Fibroblast of skin of scalp (primary cell): ENCODE results near the gene OSBPL5. TPM values are rescaled to one million over a fixed set of nuclear protein-coding genes. Genes with fewer than 3 reads are reported as not detected.

Experiments
- DNase-seq: peaks from one replicate; pipeline ENCODE4 v3.0.0-alpha.2; 2013
- polyA plus RNA-seq, 2 experiments: library from polyadenylated mRNA; unstranded; fragments of 120-200 nt; gene quantifications; one replicate each; pipeline ENCODE4 v1.2.1, GENCODE V29; 2013; ENCODE audit not compliant: insufficient read length in 2 of 2

Gene OSBPL5, protein sequence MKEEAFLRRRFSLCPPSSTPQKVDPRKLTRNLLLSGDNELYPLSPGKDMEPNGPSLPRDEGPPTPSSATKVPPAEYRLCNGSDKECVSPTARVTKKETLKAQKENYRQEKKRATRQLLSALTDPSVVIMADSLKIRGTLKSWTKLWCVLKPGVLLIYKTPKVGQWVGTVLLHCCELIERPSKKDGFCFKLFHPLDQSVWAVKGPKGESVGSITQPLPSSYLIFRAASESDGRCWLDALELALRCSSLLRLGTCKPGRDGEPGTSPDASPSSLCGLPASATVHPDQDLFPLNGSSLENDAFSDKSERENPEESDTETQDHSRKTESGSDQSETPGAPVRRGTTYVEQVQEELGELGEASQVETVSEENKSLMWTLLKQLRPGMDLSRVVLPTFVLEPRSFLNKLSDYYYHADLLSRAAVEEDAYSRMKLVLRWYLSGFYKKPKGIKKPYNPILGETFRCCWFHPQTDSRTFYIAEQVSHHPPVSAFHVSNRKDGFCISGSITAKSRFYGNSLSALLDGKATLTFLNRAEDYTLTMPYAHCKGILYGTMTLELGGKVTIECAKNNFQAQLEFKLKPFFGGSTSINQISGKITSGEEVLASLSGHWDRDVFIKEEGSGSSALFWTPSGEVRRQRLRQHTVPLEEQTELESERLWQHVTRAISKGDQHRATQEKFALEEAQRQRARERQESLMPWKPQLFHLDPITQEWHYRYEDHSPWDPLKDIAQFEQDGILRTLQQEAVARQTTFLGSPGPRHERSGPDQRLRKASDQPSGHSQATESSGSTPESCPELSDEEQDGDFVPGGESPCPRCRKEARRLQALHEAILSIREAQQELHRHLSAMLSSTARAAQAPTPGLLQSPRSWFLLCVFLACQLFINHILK
- polyA plus RNA-seq (2013, experiment 1 of 2; ENCODE audit: insufficient read length): 44.8 TPM
- polyA plus RNA-seq (2013, experiment 2 of 2; ENCODE audit: insufficient read length): 38.5 TPM

DNA sequence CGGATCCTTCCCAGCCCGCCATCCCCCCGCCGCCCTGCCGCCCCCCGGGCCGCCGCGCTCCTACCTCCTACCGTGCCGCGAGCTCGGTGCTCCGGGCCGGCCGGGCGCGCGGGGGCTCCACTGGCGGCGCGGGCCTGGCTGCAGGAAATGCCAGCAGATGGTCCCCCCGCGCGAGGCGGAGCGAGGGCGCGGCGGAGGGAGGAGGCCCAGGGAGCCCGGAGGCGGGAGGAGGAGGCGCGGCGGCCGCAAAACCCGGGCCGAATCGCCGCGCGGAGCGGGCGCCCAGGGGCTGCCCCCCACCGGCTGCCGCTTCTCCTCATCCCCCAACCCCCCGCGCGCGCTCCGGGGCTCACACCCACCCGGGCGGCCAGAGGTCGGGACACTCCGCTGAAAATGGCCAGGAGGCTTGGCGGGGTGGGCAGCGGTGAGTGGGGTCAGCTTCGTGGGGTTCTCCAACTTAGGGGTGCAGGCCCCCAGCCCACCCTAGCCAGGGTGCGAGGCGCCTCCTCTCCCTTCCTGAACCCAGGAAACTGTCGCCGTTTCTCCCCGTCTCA, at the start of gene OSBPL5:
Gene OSBPL5 (minus strand): TSS at position 159 of the 554 bp plus-strand sequence. CDS start 36,162 bp downstream, outside the sequence.
- peak; percentile 80 for DNase-seq

DNA sequence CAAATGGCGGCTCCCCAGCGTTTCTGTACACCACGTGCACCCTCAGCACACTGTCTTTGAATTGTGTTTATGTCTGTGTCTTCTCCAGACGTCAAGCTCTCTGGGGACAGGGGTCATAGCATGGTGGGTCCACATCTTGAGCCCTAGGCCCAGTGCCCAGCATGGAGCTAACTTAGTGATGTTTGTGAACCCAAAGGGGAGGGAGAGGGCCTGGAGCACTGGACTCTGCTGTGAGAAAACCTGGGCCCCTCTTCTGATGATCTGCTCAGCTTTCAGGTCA, 49.2 kb upstream of the OSBPL5 start:
- no peak for DNase-seq

DNA sequence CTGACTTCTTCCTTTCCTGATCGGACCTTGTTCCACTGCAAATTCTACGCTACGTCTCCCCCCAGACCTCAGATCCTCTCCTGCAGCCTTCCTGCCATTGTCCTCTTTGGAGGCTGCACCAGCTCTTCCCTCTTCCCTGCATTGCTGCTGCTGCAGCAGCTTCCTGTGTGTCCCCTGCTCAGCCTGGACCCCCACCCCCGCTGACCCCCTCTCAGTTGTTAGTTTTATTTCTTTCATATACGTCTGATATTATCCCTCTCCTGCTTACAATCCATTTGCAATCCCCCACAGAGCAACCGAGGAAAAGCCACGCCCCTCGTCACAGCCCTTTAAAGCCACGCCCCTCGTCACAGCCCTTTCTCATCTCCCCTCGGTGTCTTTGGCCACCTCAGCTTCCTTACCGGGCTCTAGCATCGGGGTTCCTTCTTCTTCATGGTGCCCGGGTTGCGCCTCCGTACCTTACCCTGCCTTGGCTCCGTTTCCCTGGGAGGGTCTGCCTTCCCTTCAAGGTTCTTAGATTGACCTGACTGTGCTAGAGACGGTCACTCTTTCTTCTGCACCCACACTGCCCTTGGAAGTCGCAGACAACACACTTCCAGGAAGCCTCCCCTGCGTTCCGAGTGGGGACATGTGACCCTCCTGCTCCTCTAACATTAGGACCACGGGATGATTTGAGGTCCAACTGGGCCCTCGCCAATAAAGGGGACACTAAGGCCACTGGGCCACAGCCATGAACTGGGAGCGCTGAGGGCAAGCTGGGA, 48.7 kb upstream of the OSBPL5 start:
- no peak for DNase-seq

DNA sequence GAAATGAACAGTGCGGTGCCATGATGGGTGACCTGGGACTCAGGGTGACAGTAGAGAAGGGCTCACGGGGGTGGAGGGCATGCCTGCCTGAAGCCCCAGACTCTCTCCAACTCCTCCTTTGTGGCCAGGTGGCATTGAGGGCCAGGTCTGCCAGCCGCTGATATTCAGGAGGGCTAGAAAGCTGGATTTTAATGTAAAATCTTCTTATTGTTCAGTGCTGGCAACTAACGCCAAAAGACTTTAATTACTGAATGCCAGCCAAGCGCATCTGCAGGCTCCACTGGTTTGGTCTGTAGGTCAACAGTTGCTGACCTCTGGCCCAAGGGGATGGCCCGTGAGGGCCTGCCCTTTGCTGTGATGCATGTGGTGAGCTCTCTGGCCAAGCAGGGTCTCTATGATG, 43.2 kb upstream of the OSBPL5 start:
- DNase-seq: no peak

DNA sequence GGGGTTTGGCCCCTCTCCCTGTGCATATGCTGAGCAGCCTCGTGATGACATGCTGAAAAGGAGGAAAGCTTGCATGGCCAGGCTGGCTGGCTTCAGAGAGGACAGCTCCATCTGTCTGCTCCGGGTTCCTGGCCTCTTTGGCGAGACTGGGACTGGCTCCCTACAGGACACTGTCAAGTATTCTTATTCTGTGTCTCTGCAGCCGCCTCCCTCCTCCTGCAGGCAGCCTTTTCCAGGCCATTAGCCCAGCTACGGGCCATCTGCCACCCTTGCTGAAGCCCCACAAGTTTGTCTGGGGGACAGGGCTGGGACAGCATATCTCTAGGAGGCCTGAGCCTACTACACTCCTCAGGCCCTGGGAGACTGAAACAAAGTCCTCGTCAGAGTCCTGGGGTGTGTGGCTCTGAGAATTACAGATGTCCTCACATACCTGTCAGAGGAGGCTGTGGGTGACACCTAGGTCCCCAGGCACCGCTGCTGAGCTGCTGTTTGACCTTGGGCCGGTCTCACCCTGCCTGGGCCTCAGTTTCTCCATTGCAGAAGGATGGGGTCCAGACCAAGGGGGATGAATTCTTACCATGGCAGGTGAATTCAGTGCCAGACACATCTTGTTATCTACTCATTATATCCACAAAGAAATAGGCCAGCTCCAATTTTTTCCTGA, 42.5 kb upstream of the OSBPL5 start:
- no peak for DNase-seq

DNA sequence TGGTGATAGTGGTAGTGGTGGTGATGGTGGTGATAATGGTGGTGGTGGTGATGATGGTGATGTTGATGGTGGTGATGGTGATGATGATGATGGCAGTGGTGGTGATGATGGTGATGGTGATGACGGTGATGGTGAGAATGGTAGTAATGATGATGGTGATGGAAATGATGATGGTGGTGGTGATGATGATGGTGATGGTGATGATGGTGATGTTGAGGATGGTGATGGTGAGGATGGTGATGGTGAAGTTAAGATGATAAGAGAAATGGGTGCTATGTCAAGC, 41.8 kb upstream of the OSBPL5 start:
- no peak for DNase-seq

DNA sequence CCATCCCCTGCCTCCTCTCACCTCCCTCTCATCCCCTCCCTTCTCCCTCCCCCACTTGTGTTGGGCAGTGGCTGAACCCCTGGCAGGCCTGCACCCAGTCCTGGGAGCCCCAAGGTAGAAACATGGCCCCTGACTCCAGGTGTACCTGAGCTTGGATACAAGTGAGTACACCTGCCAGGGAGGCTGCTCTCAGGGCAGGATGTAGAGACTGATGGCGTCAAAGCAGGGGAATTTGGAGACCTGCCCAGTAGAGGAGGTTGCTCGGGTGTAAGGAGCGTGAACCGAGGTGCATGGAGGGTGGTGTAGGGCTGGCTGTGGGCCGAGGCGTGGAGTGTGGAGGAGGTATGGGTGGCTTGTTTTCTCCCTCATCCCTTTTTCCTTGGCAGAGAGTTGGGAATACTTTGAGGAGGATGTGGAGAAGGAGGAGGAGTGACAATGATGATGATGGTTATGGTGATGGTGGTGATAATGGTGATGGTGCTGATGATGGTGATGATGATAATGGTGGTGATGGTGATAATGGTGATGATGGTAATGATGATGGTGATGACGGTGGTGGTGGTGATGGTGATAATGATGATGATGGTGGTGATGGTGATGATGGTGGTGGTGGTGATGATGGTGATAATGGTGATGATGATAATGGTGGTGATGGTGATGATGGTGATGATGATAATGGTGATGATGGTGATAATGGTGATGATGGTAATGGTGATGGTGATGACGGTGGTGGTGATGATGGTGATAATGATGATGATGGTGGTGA, 41.2 kb upstream of the OSBPL5 start:
- DNase-seq: no peak

DNA sequence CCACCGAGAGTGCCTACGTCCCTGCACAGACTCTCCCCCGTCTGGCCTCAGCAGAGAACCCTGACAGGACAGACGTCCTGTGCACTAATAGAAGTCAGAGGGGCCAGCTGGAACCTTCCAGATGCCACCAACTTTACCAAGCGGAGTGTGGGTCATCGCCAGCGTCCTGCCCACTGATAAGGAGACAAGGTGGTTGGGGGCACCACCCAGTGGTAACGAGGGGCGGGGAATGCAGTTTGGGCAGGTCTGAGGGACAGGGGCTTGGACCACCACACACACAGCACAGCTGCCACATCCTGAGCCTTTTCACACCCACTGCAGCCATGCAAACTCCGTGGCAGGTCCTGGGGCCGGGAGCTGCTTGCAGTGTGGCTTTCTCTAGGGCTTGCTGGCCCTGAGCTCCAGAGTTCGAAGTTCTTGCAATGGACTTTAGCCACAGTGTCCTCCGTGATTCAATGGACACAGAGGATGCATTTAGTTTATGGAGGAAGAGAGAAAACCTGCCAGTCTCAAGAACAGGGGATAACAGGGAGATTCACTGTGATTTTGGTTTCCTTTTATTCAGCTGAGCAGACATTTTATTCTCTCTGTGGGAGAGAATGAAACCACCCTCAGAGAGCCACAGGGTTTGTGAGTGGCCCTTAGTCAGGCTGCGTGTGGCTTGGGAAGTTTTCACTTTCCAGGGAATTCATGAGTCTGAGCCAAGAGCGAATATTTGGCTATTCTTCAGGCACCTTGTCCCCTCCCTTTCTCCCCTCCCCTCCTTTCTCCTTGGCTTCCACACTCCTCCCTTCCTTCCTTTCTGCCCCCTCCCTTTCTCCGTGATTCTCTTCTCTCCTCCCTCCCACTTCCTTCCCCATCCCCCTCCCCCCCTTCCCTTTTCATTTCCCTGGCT, 40.4 kb upstream of the OSBPL5 start:
- DNase-seq: peak; percentile 25

DNA sequence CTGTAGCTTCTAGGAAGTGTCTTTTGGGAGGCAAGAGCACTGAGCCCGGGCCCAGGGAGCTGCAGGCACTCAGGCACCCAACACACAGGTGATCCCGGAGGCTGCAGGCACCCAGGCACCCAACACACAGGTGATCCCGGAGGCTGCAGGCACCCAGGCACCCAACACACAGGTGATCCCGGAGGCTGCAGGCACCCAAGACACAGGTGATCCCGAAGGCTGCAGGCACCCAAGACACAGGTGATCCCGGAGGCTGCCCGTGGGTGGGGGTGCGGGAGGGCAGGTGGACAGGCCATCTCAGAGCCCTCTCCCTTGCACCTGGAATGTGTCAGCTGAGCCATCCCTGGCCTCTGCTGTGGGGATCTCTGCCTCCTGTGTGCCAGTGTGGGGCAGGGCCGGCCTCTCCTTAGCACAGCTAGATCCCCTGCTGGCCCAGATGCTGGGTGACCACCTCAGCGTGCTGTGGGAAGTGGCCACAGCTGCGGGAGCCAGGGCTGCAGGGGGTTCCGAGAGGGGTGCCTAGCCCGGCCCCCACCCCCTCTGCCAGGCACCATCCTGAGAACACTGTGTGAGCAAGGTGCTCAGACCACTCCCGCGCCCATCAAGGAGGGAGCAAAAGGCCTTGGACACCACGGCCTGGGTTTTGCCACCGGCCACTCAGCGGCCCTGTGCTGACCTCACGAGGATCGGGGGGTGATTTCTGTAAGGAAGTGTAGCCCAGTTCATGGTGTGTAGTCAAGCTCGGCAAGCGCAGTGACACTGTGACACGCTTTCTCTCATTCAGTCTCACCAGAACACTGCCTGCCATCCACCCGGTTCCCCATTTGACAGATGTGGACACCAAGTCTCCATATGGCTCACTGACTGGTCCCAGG, 39.3 kb upstream of the OSBPL5 start:
- no peak for DNase-seq

DNA sequence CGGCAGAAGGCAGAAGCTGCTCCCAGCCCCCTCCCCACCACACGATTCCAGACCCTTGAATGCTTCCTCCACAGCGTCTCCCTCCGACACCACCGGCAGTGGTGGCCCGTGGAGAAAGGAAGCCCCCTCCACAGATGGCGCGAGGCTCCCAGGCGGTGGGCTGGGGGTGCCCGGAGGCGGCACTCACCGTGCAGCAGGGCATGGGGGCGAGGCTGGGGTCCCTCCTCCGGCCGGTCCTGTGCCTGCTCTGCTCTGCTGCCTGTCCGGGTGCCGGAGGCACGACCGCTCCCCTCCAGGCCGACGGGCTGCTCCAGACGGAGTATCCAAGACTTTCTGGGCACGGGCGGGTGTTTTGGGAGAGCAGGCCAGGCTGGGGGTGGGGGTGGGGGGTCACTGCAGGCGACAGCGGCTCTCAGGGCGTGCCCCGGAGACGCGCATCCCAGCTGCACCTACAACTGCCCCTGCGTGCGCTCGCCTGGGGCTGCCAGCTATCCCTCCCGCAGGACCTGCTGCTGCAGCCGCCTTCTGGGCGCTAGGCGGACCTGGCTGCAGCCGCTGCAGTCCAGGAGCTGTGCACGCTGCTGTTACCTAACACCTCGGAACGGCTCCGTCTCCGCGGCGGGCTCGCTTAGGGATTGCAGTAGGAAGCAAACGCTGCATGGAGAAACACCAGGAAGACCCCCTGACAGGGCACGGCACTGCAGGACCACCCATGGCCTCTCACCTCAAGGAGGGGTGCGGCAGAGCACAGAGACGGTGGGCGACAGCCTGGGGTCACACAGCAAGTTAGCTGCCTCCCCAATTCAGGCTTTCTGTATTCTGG, 38.3 kb upstream of the OSBPL5 start:
- no peak for DNase-seq

DNA sequence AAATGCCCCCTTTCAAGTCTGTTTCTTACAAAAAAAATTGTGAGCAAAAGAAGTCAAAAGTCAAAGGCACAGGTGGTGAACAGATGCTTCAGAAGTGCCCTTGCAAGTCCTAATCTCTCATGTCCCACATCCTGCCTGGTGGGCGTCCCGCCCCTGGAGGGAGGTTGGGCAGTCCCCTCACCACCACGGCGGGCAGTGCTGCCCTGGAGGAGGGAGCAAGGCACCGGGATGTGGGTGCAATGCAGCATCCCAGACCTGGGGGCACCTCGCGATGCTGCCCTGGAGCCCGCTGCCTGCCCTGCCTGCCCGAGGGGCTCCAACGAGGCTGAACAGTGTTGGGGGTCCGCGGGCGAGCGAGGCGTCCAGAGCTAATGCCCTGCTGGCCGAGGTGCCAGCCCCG, 37.6 kb upstream of the OSBPL5 start:
- no peak for DNase-seq

DNA sequence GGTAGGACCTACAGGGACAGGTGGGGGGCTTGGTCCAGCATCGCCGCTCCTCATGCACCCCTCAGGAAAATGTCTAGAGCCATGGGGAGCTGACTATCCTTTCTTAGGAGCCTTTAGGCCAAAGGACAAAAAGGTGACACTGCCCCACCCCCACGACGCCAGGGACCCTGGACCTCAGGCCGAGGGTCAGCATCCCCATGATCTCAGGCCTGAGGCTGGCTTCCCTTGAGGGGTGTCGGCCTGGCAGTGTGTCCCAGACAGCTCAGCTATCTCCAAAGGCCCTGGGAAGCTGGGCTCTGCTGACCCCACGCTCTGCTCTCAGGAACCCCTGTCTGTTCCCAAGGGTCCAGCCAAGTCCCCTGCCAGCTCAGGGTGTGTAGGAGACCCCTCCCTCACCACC, 37.2 kb upstream of the OSBPL5 start:
- DNase-seq: no peak

DNA sequence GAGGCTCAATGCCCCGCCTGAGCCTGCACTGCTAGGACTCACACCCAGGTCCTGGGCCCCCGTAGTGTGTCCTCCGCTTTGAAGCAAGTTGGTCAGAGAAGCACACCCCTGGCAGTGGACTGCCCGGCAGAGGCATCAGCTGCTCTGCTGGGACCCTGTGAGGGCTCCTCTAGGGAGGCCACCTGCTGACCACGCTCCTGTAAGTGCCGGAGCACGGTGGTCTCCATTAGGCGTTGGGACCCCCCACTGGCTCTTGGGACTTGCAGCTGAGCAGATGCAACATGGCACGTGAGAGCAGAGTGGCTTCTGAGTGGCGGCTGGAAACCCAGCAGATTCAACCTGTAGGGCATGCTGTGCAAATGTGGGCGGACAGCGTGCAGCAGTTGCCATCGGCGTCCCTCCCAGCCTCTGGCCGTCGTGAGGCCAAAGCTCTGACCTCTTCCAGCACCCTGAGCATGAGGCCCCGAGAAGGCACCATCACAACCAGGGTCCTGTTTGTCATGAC, 36.6 kb upstream of the OSBPL5 start:
- no peak for DNase-seq

DNA sequence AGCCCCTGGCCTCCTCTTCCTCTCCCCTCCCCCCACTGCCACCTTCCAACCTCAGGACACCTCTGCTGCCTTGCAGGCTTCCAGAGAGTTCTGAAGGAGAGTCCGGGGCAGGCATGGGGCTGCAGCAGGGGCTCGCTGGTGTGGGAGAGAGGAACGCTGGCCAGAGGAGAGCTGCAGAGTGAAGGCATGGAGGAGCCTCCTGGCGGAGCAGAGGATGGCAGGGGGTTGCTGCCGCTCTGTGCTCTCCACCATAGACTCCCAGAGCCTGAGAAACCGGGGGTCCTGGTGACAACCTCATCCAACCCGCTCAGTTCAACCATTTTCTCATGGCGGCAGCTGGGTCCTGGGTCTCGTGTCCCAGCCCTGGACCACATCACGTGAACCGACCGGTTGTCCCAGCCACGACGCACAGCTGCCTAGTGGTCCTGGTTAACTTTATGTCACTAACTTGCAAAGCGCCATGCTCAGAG, 36.0 kb upstream of the OSBPL5 start:
- no peak for DNase-seq

DNA sequence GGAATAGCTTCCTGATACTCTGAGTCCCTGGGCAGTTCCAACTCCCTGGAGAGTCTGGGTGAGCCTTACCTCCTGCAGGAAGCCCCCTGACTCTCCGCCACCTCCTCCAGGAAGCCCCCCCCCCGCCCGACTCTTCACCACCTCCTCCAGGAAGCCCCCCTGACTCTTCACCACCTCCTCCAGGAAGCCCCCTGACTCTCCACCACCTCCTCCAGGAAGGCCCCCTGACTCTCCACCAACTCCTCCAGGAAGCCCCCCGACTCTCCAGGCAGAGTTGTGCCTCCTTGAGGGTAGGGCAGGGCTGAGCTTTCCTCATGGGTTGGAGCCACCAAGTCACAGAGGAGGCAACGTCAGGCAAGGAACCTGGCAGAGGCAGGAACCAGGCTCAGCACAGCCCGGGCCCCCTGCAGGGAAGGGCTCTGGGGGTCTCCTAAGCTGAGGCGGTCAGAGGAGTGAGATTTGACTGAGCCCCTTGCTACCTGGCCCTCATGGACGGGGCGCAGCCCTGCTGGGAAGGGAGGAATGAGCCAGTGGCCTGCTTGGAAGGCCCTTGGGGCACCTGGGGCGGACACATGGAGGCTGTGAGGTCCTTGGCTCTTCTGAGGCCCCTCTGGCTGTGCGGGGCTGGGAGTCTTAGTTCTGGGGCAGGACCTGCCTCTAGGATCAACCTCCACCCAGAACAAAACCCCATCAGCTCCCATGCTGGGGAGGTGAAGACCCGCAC, 35.4 kb upstream of the OSBPL5 start:
- DNase-seq: no peak

DNA sequence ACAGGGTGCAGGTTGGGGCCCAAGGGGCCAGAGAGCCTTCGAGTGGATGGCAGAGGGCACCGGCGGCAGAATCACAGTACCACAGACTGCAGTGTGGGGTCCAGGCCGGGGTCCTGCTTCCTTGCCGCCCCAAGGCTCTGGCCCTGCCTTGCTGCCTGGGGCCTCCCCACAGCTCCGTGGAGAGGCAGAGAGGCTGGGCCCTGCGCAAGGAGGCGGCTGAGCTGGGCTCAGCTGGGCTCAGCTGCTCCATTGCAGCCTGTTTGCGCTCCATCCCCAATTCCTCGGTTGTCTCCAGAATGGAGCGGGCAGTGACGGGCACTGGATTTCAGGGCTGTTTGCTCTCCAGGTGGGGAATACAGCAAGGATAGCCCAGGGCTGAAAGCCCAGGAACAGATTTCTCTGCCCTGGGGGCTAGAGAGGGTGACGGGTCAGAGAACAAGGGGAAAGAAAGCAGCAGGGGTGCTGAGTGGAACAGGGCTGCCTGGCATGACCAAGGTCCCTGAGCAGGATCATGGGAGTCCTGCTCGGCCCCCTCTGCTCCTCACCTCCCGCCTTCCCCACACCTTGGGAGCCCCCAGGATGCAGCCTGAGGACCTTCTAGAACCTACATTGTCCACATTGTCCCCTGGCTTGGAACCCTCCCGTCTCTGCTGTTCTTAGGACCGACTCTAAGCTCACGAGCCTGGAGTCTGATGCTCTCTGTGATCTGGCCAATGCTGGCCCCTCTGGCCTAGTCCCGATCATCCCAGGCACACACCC, 34.6 kb upstream of the OSBPL5 start:
- DNase-seq: no peak

DNA sequence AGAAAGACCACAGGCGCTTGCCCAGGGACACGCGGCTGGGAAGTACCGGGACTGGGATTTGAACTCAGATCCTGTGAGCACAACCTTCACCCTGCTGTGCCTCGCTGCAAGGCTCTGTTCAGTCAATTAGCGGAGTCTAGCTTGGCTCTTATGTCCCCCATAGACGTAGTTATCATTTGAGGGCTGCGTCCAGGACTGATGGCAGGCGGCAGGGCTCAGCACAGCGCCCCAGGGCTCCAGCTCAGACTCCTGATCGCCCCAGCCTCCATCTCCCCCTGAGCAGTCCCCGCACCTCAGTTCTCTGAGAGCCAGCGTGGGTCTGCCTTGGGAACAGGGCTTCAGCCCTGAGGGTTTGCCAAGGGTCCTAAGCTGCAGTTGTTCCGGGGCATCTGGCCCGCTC, 33.7 kb upstream of the OSBPL5 start:
- DNase-seq: no peak
